Caki2 (cell line): ENCODE data around the gene RPP25L. TPM values are rescaled to one million over a fixed set of nuclear protein-coding genes. Genes with fewer than 3 reads are reported as not detected.

Experiments used
- DNase-seq: peaks from one replicate; pipeline ENCODE4 v3.0.0-alpha.2; 2015; ENCODE audit warnings: low read depth
- in situ Hi-C: cut with HindIII; loops from 2 replicates; pipeline ENCODE4 v1.10.0; 2016; ENCODE audit warnings: low sequenced_read_pairs, low pct_unique_long_range_greater_than_20kb, mixed read lengths
- total RNA-seq: library from RNA; depleted of rRNA; stranded (reverse); fragments of >200 nt; shearing (Covaris generic); gene quantifications from 2 replicates; pipeline ENCODE4 v1.2.3, GENCODE V29; 2014; ENCODE audit warnings: low replicate concordance

Gene RPP25L
- total RNA-seq, 1 experiment from 2014 or later, result 40.9 TPM

DNA sequence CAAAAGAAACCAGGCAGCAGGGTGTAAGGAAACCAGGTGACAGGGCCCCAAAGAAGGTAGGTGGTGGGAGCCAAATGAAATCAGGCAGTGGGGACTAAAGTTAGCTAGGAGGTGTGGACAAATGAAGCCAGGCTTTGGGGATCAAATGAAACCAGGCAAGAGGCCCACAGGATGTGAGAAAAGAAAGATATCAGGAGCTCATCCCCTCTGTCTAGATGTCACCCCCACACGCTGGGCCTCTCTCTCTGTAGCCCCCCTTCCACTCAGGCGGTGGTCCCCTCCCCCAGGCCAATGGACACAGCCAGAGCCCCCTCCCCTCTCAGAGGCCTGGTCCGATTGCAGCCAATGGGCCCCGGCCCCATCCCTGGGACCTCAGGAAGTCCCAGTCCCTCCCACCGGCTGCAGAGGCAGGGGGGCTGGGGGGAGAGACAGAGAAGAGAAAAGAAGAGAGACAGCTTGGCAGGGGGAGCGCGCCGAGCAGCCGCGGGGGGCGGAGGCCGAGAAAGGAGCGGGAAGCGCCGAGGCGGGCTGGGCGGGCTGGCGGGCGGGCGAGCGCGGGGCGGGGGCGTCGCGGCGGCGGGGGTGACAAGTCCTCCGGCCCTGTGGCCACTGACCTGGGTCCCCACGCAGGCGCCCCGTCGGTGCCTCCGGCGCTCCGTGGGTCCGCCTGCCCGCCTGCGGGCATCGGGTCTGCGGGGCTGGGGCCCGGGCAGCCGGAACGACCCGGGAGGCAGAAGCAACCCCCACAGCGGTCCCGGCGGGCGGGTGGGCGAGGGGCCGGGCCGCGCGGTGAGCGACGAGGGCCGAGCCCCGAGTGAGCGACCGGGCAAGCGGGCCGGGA is 34.3 kb downstream of the RPP25L start:
- no peak for DNase-seq
- in situ Hi-C loops, result no loop called here

DNA sequence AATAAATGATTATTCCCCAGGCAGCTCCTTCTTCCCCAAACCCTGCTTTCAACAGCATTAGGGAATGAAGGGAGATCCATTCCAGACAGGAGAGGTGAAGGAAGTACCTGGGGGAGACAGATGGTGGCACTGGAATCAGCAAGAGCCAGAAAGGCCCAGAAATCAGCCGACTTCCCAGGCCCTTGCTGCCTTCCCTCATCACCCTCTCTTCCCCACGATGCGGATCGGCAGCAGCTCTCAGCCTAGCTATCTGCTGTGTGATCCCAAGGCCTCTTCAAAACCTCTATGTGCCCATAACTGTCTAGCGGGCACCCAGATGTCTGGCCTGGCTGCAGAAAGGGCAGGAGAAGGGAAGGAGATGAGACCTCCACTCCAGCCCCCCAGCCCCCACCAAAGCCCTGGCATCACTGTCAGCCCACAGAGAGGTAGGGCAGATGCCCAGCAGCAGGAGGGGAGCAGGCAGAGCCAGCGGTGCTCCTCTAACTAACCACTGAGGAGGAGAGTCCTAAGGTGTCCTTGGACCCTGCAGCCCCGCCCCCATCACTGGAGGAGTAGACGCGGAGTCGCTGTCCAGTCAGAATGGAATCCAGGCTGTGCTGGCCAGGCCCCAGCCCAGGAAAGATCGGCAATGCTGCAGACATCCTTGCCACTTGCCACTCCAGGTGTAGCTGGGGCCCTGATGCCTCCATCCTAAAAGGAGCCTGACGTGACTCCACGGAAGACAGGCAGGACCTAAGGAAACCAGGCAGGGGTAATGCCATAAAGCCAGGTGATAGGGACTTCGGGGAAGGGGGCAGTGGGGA is 35.1 kb downstream of the RPP25L start:
- in situ Hi-C loops, result no loop called here
- DNase-seq, result no peak

DNA sequence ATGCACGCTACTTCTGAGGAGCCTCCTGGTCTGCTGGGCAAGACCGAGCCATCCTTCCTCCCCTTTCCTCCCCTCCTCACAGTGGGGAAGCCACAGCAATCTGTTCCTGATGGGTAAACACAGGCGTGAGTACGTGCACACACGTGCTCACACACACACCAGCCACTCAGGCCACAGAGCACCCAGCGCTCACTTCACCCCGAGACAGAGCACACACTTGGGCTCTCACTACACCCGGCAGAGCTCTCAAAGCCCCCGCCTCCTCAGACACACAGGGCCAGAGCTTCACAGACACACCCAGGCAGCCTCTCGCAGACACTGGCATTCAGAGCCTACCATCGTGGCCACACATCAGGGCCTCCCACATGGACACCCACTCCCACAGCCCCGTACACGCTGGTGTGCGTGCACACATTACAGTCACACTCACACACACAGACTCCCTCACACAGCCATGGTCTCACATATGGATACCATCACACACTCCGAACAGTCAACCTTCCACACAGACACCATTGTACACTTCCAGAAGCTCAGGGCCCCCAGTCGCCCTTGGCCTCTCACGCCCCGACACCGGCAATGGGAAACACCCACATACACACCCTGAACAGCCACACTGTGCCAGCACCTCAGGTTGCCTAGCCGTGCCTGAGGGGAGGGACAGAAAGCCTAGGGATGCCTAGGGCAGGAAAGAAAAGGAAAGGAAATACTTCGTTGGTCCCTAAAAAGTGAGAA is 35.9 kb downstream of the RPP25L start:
- no peak for DNase-seq
- in situ Hi-C loops, result no loop called here

DNA sequence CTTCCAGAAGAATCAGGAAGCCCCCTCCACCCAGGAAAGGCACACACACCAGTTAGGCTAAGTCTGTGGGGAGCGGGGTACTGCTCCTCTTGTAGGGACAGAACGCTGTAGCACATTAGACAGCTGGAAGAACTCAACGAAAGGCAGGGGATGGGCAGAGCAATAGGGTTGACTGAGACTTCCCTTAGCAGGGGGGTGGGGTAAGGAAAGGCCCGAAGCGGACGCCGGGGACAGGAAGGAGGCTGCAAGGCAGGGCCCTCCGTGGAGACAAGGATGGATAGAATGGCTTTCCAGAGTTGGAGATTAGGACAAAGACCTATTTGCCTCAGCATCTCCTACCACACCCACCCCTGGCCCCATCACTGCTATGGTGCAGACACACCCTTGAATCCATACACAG is 36.7 kb downstream of the RPP25L start:
- in situ Hi-C loops, result no loop called here

DNA sequence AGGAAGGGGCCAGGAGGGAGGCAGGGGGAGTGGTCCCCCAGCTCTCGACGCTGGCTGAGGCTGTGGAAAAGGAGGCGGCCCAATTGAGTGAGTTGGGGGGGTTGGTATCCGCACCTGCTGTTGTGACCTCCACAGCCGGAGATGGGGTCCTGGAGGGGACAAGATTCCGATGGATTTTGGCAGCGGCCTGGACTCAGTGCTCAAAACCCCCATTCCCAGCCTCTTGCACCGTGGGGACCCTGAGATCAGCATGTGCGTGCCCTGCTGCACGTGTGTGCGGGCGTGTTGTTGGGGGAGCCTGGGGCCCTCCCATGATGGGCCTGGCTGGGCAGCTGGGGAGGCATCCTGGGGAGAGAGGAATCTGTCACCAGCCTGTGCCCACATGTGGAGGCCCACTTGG is 37.3 kb downstream of the RPP25L start:
- no peak for DNase-seq
- in situ Hi-C loops, result no loop called here

More for the DNA sequence above, 36.7 kb downstream of the RPP25L start:
- DNase-seq, result no peak

DNA sequence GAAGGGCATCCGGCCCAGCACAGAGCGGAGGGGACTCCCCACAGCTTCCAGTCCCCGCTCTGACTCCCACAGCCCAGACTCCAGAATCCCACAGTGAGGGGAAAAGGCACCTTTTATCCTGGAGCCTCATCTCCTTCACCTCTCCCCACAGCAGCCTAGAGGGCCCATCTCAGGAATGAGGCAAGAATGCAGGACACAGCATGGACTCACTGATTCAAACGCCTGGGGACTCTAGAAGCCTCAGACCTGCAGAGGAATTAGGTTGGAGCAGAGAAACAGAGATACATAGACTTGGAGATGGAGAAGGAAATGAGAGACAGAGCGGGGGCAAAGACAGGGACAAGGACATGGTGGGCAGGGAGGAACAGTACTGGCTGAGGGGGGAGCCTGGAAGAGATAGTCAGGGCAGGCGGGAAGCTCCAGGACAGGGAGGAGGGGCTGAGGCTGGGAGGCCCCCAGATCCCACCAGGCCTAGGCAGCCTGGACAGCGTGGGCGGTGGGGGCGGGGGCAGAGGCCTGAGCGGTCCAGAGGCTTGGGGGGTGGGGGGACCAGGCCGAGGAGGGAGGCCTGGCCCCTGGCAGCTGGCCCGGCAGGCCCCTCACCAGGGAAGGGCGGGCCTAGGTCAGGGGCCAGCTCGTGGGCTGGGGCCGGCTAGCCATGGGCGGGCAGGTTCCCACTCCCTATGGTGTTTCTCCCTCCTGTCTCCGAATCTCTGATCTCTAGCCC is 38.1 kb downstream of the RPP25L start:
- no peak for DNase-seq
- in situ Hi-C loops, result no loop called here

DNA sequence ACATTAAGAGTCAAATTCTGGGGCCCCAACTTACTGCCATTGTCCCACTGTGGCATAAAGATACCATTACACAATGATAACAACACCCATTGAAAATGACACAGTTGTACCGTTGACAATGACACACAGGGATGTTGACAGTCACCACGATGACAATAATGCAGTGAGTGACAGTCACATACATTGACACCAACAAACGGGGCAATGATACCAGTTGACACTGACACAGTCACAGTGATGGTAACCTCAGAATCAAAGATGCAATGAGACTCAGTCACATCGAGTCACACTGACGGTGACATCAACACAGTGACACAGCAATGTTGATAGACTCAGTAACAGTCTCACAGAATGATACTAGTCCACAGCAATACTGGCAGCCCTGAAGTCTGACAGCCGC is 39.3 kb downstream of the RPP25L start:
- no peak for DNase-seq
- in situ Hi-C loops, result no loop called here

DNA sequence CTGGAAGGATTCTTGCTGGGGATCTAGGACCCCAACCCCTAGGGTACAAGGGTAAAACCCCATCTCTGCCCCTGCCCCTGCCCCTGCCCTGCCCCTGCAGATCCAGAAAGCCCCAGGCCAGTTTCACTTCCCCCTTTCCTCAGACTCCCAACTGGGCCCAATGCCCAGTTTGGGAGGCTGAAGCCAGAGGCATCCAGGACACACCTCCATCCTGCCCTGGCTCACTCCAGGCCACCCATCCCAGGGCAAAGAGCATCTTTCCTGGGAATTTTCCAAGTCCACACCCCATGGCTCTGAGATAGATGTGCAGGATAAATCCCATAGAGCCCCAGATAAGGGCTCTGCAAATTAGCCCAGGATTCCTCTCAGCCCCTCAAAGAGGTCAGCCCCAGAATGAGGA is 39.8 kb downstream of the RPP25L start:
- in situ Hi-C loops, result no loop called here
- no peak for DNase-seq

DNA sequence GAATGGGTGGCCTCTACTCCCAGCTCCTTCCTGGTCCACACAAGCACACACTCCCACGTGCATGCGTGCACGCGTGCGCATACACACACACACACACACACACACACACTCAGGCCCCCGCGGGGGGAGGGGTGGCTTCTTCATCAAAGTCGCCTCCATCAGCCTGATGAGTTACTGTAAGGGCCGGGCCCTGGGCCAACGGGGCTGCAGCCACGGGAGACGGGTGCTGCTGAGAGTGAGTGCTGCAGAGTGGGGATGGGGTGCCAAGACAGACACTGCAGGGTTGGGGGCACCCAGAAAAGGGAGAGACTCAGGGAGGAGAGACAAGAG is 40.5 kb downstream of the RPP25L start:
- in situ Hi-C loops, result no loop called here
- DNase-seq, result no peak

DNA sequence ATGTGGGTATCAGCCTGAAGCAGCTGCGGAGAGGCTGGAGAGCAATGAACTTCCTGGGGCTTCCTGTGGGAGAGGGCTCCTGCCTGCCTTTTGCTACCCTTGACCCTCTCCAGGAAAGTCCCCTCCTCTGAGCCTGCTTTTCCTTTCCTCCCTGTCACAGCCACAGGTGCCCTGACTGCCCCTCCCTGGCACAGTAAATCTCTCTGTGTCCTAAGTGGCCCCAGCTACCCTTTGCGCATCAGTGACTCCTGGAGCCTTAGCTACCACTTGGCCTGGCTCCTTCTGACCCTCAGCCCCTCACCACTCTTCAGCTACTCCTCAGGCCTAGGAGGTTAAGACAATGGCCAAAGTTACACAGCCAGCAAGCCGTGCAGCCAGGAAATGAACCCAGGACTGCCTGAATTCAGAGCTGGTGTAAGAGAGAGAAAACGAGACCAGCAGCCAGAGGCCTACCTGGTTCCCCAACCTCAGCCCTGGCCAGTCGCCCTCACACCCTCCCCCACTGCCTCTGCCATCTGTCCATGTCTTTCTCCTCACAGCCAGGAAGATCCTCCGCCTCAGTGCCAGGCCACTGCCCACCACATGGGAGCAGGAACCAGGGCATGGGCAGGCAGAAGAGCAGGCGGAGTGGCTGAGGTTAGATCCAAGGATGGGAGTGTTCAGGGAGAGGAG is 41.0 kb downstream of the RPP25L start:
- in situ Hi-C loops, result no loop called here
- DNase-seq, result no peak

DNA sequence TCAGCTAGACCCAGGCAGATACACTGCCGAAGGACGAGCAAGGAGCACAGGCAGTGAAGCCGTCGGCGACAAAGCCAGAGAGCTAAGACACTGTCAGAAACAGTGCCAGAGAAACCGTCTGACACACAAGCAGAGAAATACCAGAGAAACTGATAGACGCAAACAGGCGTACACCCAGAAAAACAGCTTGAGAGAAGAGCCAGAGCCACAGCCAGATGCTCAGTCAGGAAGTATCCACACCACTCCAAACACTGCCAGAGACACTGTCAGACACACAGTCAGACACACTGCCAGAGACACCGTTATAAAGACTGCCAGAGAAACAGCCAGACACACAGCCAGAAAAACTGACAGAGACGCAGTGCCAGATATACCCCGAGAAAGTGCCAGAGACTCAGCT is 41.5 kb downstream of the RPP25L start:
- in situ Hi-C loops, result no loop called here
- no peak for DNase-seq

DNA sequence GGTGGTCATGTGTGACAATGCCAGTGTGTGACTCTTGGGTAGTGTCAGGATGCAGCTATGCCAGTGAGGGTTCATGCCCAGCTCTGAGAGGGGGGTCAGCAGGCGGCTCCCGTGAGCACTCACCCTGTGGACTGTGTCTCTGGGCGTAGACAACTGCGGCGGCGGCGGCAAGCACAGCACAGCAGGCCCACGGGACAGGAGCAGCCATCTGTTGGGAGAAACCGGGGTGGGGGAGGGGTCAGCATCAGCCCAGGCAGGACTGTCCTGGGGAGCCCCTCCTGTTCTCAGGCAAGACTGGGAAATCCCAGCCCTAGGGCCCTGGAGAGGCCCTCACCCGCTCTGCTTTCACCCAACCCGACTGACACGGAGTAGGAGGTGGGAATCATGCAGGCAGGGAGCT is 43.1 kb downstream of the RPP25L start:
- DNase-seq, result no peak
- in situ Hi-C loops, result no loop called here

DNA sequence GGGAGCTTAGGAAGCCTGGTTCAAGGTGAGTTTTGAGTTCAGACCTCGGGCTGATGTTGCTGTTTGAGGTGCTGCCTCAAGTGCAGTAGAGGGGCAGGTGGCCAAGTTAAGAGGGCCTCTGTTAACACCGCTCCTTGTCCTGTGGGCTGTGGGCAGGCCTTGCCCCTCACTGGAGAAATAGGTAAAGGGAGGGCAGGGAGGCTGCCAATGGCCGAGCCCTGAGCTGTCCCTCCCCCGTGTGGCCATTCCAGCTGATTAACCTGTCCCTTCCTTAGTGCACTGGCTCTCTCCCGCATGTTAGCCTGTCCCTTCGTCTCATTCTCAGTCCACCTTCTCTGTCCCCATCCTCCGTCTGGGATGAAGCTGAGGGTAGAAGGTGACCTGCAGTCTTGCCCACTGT is 43.8 kb downstream of the RPP25L start:
- in situ Hi-C loops, result no loop called here
- DNase-seq, result no peak

DNA sequence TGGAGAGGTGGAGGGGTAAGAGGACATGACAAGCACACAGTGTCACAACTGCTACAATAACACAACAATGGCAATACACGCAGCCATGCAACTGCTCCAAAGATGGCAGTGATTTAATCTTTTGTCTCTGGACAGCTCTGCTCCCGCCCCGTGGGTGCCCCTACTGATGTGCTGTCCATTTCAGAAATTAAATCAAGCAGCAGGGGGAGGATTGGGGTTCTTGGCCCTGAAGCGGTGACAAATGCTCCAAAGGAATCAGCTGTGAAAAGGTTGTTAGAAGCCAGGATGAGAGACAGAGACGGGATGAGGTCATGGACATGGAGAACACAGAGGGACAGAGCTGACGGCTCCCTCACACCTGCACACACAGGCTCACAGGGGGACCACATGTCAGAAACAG is 44.9 kb downstream of the RPP25L start:
- in situ Hi-C loops, result no loop called here
- DNase-seq, result no peak

DNA sequence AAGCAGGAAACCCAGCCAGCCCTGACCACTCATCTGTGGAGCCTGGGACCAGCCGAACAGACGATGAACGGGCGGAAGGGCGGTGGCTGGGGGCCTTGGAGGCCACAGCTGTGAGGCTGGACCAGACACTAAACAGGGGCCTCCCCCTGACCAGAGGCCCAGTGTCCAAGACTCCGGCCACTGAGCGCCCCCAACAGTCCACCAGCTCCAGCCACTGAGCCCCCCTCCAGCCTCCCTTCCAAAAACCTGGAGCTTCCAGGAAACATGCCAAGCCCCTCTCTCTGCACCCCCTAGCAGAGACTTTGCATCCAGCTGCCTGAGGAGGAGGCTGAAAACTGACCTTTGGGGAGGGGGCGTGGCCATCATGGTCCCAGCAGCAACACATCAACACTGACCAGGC is 45.6 kb downstream of the RPP25L start:
- DNase-seq, result no peak
- in situ Hi-C loops, result no loop called here

DNA sequence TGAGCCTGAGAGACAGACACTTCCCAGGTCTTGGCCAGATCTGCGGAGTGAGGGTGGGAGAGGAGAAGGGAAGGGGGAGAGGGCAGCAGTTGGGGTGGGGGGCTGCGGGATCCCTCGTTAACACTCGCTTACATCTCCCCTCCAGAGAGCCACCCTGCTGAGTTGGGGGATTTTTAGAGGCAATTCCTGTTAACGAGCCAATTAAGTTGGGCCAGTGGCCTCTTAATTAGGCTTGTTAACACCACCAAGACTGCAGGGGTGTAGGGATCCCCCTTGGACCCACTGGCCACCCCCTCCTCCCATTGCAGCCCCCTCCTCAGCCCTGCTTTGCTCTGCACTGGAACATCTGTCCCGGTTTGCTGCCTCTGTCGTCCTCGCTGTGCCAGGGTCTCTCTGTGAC is 46.0 kb downstream of the RPP25L start:
- DNase-seq, result no peak

DNA sequence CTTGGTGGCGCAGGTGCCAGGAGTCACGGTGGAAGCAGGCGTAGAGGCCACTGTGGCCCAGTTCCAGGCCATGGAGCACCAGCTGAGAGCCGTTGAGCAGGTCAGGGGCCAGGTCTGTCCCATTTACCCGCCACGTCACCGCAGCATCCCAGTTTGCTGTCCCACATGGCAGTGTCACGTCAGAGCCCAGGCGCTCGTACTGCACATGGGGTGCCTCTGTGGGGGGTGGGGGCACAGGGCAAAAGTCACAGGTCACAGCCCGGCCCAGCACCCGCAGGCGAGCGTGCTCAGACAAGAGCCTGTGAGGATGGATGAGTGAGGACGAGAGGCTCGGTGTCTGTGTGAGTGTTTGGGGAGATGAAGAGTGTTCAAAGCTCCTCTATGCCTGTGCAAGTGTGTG is 47.3 kb downstream of the RPP25L start:
- in situ Hi-C loops, result no loop called here
- DNase-seq, result no peak

More for the DNA sequence above, 46.0 kb downstream of the RPP25L start:
- in situ Hi-C loops, result no loop called here

DNA sequence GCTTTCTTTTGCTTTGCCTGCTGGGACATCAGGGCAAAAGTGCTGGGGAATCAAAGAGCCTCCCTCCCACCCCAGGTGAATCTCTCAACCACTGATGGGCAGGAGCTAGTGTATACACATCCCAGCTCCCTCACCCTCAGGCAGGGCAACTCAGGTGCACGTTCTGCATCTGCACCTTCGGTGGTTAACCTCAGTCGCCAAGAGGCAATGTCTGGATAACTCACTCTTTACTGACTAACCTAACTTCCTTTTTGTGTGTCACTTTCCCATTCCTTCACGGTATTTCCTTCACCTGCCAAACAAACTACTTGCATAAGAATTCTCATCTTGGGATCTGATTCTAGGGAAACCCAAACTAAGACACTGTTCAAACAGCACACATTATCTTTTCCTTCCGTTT is 48.6 kb downstream of the RPP25L start:
- in situ Hi-C loops, result no loop called here
- DNase-seq, result no peak
